Activated CD4-positive, alpha-beta T cell treated with anti-CD3 and anti-CD28 coated beads for 48 hours (primary cell): ENCODE measurements around the gene MYO7A.
A peak's percentile ranks its signal among the peaks of the same experiment; 100 is the strongest.

Experiments
- DNase-seq: peaks from one replicate; pipeline ENCODE4 v3.0.0-alpha.2; 2020

MYO7A gene

DNA sequence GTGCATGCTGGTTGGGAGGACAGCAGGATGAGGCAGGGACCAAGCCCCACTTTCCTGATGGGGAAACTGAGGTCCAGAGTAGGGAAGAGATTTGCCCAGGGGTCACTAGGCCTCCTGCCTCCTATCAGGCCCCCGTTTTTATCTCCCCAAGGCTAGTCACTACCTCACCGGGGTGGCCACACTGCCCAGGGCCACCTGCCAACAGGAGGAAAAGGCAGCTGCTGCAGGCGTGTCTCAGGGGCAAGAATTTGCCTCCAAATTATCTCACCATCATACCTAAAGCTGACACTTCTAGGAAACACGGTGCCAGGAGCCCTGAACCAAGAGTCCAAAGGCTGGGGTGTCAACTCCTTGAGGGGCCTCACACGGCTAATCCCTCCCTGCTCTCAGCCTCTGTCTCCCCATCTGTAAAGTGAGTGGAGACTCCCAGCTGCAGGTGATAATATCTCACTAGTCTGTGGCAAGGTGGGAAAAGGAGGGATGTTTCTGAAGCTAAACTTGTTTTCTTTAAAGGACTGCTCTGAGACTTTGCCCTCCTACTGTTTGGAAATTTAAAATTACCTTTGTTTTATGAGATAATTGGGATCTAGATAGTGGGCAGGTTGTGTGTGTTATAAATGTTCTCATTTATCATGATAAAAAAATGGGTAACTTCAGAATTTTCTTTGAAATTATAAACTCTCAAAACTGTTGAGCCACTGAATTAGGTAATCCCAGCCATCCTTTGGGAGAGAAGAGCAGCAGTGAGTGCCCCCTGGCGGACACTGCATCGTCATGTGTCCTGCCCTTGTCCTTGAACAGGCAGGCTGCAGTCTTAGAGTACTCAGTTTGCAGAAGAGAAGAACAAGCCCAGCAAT lies 60.0 kb downstream of the MYO7A start:
- peak; percentile 82 for DNase-seq

DNA sequence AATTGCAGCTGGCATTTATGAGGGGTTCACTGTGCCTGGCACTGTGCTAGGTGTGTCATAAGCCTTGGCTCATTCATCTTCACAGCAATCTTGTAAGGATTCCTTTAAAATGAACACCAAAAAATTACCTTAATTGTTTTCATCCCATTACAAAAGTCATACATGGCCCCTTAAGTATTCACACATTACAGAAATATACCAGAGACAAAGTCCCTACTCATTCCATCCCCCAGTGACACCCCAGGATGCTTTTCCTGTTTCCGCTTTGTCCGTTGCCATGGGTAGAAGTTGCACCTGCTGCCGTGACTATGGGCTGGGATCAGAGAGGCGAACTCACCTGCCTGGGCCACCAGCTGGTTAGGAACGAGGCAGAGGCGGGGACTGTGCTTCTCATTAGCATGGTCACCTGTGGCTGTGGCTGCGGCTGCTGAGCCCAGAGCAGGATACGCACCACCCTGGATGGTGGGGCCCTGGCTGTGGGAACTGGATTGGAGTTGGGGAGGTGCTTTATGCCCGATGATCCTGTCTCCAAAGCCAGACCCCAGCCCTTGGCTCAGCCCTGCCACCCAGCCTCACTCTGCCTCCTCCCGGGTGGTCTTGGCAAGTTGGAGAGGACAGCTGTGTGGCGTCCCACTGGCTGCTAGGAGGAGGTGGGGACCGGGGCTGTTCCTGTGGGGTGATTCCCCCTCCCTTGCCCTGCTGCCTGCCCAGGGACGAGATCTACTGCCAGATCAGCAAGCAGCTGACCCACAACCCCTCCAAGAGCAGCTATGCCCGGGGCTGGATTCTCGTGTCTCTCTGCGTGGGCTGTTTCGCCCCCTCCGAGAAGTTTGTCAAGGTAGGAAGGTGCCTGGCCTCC lies 60.8 kb downstream of the MYO7A start:
- no peak for DNase-seq

DNA sequence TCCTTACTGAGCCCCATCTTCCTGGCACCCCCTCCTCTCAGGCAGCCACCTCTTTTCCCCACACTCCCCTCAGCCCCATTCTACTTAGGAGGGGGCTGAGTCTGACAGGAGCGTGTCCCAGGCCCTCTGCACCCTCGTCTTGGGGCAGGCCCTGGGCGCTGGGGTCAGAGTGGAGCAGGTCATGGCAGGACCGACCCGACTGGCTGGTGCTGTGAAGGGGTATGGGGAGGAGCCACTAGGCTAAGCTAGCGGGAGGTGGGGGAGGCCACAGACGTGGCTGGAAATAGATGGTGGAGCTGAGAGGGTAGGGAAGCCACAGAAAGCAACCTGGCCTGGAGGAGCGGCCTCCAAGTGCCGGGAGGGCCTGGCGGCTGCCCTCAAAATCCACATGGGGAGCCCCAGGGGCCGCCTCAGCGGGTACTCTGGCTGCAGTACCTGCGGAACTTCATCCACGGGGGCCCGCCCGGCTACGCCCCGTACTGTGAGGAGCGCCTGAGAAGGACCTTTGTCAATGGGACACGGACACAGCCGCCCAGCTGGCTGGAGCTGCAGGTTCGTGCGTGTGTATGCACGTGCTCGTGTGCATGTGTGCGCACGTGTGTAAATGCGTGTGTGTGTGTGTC lies 61.7 kb downstream of the MYO7A start:
- no peak for DNase-seq

DNA sequence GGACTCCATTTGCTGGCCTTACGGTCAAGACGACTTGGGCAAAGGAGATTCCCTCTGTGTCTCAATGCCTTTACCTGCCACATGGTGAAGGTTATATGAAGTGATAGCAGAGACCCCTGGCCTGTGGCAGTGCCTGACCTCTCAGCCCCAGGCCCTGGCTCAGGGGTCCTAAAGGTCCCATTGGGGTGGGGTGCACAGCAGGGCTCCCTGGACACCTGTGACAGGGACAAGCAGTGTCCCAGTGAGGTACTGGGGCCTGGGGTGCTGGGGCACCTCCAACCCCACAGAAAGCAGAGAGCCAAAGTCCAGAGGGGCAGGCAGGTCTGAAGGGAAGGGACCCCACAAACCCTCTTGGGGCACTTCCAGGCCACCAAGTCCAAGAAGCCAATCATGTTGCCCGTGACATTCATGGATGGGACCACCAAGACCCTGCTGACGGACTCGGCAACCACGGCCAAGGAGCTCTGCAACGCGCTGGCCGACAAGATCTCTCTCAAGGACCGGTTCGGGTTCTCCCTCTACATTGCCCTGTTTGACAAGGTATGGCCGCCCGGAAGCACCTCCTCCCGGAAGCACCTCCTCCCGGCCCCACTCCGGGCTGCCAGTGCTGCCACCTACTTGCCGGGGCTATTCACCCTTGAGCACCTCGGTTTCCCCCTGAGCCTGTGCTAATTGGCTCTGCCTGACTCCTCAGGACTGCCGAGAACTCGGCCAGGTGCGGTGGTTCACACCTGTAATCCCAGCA lies 62.5 kb downstream of the MYO7A start:
- DNase-seq: no peak

DNA sequence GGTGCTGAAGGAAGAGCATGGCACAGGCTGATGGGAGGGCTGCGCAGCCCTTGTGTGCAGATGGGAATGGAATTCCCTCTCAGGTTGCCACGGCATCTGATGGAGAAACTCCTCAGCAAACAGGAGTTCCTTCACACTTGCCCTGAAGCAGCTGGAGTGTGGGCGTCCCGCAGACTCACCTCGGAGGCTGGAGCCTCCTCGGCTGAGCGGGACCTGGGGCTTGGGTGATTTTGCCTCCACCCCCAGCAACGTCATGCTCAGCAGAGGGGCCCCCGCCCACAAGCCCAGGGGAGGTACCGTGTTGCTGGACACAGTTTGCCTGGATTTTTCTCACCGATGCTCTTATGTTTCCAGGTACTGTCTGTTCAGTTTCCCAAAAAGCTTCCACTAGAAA lies 63.4 kb downstream of the MYO7A start:
- no peak for DNase-seq

DNA sequence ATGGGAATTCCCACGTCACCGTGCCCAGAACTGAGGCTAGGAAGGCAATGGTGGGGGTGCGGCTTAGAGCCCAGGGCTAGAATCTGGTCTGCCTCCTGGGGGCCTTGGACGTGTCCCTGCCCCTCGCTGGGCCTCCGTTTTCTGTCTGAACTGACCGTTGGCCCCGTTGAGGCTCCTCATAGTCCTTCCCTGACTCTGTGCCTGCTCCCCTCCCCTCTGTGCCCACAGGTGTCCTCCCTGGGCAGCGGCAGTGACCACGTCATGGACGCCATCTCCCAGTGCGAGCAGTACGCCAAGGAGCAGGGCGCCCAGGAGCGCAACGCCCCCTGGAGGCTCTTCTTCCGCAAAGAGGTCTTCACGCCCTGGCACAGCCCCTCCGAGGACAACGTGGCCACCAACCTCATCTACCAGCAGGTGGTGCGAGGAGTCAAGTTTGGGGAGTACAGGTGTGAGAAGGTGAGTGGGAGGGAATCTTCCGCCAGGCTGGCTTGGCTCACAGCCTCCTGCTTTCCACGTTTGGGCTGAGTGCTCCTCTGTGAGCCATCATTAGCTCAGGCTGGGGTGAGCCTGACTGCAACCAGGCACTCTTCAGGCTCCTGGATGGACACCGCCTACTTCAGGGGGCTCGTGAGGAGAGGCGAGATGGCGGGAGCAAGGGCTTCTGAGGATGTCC lies 63.9 kb downstream of the MYO7A start:
- peak; percentile 82 for DNase-seq

DNA sequence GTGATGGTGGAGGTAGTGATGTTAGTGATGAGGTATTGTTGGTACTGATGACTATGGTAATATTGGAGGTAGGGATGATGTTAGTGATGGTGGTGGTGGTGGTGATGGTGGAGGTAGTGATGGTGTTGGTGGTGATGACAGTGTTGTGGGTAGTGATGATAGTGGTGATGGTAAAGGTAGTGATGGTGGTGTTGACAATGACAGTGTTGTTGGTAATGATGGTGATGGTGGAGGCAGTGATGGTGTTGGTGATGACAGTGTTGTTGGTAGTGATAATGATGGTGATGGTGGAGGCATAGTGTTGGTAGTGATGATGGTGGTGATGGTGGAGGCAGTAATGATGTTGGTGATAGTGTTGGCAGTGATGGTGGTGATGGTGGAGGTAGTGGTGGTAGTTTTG lies 65.1 kb downstream of the MYO7A start:
- no peak for DNase-seq

DNA sequence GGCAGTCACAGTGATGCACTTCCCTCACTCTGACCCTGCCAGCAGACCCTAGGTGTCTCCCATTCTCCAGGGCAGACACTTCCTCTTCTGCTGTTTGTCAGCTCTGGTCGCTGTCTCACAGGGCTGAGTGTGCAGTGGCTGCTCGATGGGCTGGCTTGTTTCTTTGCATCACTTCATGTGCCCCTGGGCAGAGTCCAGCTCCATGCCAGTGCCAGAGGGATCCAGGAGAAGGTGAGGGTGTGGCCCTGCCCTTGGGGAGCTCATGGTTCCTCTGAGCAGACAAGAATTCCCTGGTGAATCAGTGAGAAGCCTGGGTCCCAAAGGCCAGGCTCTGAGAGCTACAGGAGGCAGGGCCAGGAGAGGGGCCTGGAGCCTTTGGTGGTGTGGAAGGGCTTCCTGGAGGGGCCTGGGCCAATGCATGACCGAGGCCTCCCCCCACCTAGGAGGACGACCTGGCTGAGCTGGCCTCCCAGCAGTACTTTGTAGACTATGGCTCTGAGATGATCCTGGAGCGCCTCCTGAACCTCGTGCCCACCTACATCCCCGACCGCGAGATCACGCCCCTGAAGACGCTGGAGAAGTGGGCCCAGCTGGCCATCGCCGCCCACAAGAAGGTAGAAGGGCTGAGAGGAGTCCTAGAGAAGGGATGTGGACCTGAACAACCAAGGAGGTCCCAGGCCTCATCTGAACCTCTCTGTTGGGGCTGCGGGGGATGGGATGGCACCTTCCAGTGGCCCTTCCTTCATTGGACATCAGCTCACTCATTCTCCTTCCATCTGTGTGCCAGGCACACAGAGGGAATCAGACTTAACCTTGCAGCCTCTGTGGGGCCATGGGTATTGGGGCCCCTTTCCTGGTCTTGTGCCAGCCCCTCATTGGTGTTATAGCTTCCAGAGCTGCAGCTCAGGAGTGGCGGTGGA lies 66.1 kb downstream of the MYO7A start:
- DNase-seq: no peak

DNA sequence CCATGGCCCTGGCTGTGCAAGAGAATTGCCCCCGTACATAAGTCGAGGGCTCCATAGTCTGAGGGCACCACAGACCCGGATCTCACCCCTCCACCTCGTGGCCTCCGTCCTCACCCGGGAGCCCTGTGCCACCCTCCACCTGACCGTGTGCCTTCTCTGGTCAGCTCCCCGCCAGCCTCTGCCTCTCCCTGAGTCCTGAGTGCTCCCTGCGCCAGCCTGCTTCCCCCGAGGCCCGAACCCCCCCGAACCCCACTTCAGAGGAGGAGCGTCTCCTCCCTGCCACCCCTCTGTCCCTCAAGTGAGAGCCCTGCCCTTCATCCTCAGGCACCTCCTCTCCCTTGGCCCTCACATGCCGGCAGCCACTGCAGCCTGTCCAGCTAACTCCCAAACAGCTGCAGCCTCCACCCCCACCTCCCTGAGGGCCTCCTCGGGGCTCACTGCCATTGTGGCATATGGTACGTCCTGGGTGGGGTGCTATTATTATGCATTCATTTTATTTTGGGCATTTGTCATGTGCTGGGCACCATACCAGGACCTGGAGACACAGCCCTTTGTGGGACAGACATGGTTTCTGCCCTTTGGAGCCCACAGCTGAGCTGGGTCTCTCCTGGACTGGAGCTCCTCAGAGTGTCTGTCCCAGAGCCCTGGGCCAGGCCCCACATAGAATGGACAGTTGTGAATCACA lies 67.2 kb downstream of the MYO7A start:
- no peak for DNase-seq

DNA sequence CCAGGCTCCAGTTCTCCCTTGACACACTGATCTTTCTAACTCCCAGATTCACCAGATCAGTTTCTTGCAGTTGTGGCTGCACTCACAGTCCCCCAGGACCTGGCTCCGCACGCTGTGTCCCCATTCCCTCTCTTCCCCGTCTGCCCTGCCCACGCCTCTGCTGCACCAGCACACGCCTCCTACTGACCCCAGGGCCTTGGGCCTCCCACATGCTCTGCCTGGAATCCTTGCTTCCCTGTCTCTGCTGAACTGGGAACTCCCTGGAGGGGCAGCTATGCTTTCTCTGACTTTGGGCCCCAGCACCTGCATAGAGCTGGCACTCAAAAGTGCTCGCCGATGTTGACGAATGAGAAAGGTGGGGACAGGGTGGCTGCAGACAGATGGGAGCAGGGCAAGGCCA lies 68.9 kb downstream of the MYO7A start:
- DNase-seq: no peak

DNA sequence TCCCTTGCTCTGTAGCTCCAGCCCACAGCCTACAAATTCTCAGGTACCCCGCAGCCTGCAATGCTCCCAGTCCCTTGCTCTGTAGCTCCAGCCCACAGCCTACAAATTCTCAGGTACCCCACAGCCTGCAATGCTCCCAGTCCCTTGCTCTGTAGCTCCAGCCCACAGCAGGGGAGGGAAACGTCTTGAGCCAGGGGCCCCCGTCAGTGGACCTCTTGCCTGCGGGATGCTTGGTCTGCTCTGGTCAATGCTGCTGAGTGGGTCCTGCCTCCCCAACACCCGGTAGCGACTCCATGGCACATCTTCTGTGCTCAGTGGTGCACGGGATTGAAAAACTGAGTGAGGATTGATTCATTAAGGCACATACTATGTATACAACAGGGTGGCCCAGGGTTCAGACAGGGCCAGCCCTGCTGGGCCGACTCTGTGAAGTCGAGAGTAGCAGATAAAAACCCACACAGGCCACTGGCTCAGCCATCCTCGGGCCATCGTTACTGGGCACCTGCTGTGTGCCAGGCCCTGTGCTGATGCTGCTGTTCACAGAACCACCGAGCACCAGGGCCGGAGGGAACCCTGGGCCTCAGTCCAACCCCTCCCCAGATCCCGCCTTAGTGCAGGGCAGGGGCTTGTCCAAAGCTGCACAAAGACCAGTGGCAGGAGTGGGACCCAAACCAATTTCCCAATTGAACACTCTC lies 69.7 kb downstream of the MYO7A start:
- no peak for DNase-seq

DNA sequence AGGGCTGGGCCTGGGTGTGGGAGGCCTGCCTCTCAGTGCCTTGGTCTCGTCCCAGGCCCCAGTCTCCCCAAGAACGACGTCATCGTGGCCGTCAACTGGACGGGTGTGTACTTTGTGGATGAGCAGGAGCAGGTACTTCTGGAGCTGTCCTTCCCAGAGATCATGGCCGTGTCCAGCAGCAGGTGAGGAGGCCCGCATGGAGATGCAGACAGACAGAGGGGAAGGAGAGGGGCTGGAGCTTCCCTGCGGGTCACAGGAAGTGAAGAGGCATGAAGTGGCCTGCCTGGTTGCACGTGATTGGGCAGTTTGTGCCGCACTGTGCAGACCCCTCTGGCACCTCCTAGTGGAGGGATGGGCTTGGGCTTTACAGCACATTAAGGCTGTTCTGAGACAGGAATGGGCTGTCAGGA lies 70.4 kb downstream of the MYO7A start:
- DNase-seq: peak; percentile 61

DNA sequence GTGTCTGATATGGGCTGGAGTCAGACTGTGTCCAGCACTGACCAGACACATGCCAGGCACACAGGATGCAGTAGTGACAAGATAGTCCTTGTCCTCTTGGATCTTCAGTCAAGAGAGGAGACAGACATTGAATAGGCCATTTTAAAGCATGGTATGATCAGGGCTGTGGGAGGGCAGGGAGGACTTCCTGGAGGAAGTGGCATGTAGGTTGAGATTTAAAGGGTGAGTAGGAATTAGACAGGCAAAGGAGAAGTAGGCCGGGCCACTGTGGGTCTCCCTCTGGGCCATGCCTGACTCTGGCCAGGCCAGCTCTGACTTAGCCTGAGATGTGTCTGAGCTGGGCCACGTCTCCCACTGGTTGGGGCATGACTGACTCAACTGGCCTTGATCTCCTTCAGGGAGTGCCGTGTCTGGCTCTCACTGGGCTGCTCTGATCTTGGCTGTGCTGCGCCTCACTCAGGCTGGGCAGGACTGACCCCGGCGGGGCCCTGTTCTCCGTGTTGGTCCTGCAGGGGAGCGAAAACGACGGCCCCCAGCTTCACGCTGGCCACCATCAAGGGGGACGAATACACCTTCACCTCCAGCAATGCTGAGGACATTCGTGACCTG lies 71.2 kb downstream of the MYO7A start:
- no peak for DNase-seq

DNA sequence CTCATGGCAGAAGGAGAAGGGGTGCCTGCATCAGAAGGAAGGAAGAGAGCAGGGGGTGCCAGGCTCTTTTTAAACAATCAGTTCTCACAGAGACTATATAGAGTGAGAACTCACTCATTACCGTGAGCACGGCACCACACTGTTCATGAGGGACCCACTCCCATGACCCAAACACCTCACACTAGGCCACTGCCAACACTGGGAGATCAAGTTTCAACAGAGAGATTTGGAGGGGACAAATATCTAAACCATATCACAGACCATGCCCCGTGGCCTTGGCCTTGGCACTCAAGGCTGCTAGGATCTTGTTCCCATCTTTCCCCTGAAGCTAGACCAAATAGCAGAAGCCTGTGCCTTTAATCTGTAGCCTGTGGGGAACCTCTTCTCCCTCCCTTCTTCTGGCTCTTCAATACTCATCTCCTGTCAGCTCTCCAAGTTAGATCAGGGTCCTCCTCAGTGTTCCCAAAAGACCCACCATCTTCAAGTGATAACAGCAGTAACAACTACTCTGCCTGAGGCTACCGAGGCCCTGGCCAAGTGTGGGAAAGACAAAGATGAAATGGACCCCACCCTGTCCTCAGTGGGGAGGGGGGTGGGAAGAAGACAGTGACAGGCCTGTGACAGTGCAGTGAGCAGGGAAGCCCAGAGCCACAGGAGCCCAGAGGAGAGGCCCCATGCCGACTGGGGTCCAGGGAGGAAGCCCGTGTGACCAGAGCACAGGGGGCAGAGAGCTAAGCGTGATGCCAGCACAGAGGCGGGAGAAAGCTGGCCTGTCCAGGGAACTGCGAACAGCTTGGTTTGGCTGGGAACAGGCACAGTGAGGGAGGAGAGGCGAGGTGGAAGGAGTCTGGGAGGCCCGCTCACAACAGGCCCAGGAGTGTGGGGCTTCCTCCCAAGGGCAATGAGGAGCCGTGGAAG lies 72.6 kb downstream of the MYO7A start:
- DNase-seq: no peak

DNA sequence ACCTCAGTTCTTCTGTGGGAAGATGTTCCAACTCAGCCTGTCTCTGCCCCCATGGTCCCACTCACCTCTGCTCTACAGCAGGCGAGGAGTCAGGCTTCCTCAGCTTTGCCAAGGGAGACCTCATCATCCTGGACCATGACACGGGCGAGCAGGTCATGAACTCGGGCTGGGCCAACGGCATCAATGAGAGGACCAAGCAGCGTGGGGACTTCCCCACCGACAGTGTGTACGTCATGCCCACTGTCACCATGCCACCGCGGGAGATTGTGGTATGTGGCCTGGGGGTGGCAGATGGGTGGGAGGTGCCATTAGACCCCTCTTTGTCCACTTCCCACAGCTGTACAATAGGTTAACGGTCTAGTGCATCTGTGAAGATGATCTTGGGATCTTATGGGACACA lies 73.3 kb downstream of the MYO7A start:
- peak; percentile 1 for DNase-seq

DNA sequence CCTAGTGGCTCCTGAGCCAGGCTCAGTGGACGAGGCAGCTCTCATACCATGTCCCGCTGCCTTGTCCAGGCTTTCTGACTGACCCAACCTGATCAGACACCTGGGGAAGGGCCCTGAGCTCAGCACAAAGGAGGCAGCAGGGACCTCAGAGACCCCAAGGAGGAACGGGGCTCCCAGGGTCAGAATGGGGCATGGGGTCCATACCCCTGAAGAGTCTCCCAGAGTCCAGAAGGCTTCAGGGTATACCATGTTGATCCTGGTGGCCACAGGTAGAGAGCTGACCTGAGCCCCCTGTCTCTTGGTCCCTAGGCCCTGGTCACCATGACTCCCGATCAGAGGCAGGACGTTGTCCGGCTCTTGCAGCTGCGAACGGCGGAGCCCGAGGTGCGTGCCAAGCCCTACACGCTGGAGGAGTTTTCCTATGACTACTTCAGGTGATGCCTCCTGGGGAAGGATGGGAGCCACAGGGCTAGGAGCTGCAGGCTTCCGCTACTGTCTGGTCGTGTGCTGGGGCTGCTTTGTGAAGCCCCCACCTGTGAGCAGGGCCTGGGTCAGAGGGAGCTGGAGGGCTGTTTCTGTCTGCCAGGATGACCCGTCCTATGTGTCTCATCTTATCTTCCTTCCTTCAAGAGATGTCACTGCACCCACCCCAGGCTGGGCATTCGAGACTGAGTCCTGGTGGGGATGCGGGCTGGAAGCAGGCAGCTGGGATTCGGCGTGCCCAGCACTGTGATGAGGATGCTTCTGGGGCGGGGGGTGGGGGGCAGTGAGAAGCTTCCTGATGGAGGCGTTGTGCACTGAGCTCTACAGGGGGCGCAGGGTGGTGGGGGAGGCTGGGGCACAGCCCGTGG lies 74.2 kb downstream of the MYO7A start:
- DNase-seq: no peak
